Measurements from ENCODE around the gene STAP2.
A peak's percentile ranks its signal among the peaks of the same experiment; 100 is the strongest.

The STAP2 gene

DNA sequence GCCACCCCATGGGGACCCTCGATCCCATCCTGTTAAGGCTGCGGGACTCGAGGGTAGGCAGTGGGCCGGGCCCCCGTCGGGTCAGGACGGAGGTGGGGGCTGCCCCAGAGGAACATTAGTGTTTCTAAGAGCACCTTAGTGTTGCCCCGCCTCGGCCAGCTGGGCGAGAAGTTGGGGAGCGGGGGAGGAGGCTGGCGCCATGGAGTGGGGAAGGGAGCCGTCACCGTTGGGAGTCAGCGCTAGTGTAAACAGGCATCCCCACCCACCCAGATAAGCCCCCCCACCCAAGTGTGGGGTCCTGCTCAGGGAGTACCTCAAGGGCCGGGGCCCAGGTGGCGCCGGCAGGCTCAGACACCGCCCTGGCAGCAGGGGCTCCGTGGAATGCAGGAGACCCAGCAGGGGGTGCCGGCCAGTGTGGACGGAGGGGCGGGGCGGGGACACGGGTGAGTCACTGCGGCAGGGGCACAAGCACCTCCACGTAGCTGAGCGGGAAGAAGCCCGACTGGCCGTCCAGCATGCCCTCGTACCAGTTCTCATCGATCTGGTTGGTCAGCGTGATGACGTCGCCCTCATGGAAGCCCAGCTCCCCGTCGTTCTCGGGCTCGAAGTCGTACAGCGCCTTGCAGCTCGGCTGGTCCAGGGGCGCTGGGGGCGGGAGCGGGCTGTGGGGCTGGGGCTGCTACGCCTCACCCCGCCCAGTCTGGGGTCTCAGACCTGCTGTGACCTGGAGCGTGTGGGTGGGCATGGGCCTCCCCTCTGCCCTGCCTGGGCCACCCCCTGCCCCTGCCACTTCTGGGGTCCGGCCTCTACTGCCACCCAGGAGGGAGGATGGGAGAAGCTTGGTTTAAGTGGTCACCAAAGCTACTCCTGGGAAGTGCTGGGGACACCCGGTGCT lies 22.8 kb upstream of the STAP2 start:
- DNase-seq (ENCODE audit: low read depth) = no peak
- no peaks in the 10 kb centered on the region for H3K9me3 ChIP-seq (ENCODE audit: control insufficient read depth, low read length)
- no peak overlapping the region for H3K9ac ChIP-seq (ENCODE audit: low read length)
- H3K4me3 ChIP-seq (ENCODE audit: low read length) = no peak overlapping the region
- H3K27me3 ChIP-seq (replicated peaks; ENCODE audit: control insufficient read depth, insufficient read depth, low read length) = no peaks in the 10 kb centered on the region
- no peaks in the 10 kb centered on the region for H3K4me1 ChIP-seq (ENCODE audit: control insufficient read depth, insufficient read depth, low read length)
- peaks cover 68% of the 10 kb centered on the region for H3K36me3 ChIP-seq (ENCODE audit: control insufficient read depth, insufficient read depth, low read length, severe bottlenecking)

DNA sequence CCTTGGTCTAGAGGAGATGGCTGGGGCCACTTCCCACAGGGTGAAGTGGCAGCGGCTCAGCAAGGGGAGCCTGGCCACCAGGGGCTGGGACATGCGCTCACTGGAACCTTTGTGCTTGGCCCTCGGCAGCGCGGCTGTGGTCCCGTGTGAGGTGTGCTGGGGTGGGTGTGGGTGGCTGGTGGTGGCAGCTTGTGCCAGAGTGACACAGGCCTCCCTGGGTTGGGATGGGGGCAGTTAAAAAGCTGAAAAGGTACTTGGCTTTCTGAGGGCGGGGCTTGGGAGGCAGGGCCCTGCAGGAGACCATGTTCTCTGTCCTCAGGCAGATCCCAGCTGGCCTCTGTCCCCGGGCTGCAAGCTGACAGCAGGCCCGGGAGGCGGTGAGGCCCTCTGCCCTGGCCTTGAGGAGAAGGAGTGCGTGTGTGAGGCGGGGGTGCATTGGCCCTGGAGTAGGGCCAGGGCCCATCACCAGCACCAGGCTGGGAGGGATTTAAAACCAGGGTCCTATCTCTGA lies 22.1 kb upstream of the STAP2 start:
- Histone ChIP-seq H3K9me3 (ENCODE audit: control insufficient read depth, low read length) (no peaks in the 10 kb centered on the region), H3K4me1 (ENCODE audit: control insufficient read depth, insufficient read depth, low read length) (no peaks in the 10 kb centered on the region), H3K27me3 (replicated peaks; ENCODE audit: control insufficient read depth, insufficient read depth, low read length) (no peaks in the 10 kb centered on the region), H3K36me3 (ENCODE audit: control insufficient read depth, insufficient read depth, low read length, severe bottlenecking) (peaks cover 61% of the 10 kb centered on the region), H3K4me3 (ENCODE audit: low read length) (no peak overlapping the region), H3K9ac (ENCODE audit: low read length) (no peak overlapping the region)
- DNase-seq (ENCODE audit: low read depth) = no peak

DNA sequence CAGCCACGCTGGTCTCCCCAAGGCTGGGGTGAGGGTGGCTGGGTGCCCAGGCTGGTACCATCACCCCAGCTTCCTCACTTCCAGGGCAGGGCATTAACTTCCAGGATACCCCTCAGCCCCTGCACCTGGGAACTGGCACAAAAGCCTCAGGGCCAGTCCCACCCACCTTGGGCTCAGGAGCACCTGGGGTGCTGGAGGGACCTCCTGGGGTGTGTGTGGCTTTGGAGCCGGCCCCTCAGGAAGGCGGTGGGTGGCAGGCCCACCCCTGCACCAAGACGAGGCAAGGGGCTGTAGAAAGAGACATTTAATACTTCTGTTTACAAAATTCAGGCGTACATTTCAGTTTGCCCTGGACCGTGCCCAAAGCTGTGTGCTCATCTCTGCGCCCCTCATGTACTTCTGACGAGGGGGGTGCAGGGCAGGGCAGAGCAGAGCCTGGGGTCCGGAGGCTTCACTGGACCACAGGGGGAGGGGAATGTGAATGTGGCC lies 21.5 kb upstream of the STAP2 start:
- Histone ChIP-seq H3K4me3 (ENCODE audit: low read length) (no peak overlapping the region), H3K36me3 (ENCODE audit: control insufficient read depth, insufficient read depth, low read length, severe bottlenecking) (peaks cover 55% of the 10 kb centered on the region)

DNA sequence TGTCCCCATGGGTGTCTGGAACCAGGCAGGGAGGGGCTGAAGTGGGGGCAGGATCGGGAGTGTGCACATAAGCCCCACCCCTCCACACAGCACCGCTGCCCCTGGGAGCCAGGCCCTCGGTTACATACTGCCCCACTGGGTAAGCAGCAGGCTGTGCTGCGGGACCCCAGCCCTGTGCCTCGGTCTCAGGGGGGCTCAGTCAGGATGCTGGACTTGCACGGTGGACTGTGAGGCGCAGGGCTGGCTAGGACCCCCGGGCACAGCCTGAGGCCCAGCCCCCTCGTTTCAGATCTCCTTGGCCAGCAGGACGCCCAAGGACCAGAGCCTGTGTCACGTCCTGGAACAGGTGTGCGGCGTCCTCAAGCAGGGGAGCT lies 21.0 kb upstream of the STAP2 start:
- no peak overlapping the region for H3K4me3 ChIP-seq (ENCODE audit: low read length)
- no peaks in the 10 kb centered on the region for H3K27me3 ChIP-seq (replicated peaks; ENCODE audit: control insufficient read depth, insufficient read depth, low read length)
- no peaks in the 10 kb centered on the region for H3K9me3 ChIP-seq (ENCODE audit: control insufficient read depth, low read length)
- DNase-seq (ENCODE audit: low read depth) = no peak
- H3K9ac ChIP-seq (ENCODE audit: low read length) = no peak overlapping the region
- no peaks in the 10 kb centered on the region for H3K4me1 ChIP-seq (ENCODE audit: control insufficient read depth, insufficient read depth, low read length)
- H3K36me3 ChIP-seq (ENCODE audit: control insufficient read depth, insufficient read depth, low read length, severe bottlenecking) = peaks cover 52% of the 10 kb centered on the region

More for the DNA sequence above, 21.5 kb upstream of the STAP2 start:
- no peaks in the 10 kb centered on the region for H3K27me3 ChIP-seq (replicated peaks; ENCODE audit: control insufficient read depth, insufficient read depth, low read length)
- no peaks in the 10 kb centered on the region for H3K4me1 ChIP-seq (ENCODE audit: control insufficient read depth, insufficient read depth, low read length)
- H3K9me3 ChIP-seq (ENCODE audit: control insufficient read depth, low read length) = no peaks in the 10 kb centered on the region
- no peak for DNase-seq (ENCODE audit: low read depth)
- H3K9ac ChIP-seq (ENCODE audit: low read length) = no peak overlapping the region

DNA sequence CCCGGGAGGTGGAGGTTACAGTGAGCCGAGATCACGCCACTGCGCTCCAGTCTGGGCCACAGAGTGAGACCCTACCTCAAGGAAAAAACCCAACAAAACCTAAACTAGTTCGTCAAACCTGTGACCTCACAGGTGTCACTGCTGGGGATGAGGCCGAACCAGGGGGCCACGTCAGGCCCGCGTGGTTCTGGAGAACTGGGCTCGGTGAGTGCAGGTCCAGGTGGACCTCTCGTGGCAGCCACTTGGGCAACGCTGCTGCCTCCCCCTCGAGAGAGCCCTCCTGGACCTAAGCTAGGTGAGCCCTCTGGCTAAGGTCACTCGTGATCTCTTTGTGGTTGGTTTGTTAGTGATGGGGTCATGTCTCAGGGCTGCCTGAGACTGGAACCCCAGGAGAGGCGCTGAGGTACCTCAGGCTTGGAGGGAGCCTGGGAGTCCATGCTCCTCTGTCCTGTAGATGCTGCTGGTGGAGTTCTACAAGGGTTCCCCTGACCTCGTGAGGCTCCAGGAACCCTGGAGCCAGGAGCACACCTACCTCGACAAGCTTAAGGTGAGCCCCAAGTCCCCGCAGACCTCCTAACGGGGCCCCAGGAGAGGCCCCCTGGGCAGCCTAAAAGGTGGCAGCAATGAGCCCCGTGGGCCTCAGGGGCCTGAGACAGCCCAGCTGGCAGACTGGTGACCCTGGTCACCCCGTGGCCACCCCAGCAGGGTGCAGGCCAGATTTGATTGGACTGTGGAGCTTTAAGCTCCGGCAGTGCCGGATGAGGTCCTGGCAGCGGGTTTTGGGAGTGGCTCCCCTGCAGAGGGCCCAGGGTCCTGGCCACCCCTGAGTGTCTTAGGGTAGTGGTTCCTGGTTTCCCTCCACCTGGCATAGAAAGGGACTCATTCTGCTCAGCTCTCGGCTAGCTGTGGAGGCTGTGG lies 20.3 kb upstream of the STAP2 start:
- Histone ChIP-seq H3K9me3 (ENCODE audit: control insufficient read depth, low read length) (no peaks in the 10 kb centered on the region), H3K4me3 (ENCODE audit: low read length) (no peak overlapping the region), H3K36me3 (ENCODE audit: control insufficient read depth, insufficient read depth, low read length, severe bottlenecking) (peaks cover 47% of the 10 kb centered on the region), H3K4me1 (ENCODE audit: control insufficient read depth, insufficient read depth, low read length) (no peaks in the 10 kb centered on the region), H3K9ac (ENCODE audit: low read length) (no peak overlapping the region), H3K27me3 (replicated peaks; ENCODE audit: control insufficient read depth, insufficient read depth, low read length) (no peaks in the 10 kb centered on the region)
- no peak for DNase-seq (ENCODE audit: low read depth)

DNA sequence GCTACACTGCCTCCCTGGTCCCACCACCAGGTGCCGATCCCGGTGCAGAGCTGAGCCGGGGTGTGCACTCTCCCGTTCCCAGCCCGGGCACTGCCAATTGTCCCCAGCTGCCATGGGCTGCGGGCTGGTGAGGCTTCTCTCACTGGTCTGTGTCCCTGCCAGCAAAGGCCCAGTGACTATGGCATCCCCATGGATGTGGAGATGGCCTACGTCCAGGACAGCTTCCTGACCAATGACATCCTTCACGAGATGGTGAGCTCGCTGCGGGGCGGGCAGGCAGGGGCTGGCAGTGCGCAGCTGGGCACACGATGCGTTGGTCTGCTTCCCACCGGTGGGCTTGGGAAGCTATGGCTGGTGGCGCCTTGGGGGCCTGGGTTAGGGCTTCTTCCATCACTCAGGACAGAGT lies 19.3 kb upstream of the STAP2 start:
- Histone ChIP-seq H3K4me3 (ENCODE audit: low read length) (no peak overlapping the region), H3K4me1 (ENCODE audit: control insufficient read depth, insufficient read depth, low read length) (no peaks in the 10 kb centered on the region), H3K36me3 (ENCODE audit: control insufficient read depth, insufficient read depth, low read length, severe bottlenecking) (peaks cover 37% of the 10 kb centered on the region), H3K27me3 (replicated peaks; ENCODE audit: control insufficient read depth, insufficient read depth, low read length) (no peaks in the 10 kb centered on the region), H3K9ac (ENCODE audit: low read length) (no peak overlapping the region), H3K9me3 (ENCODE audit: control insufficient read depth, low read length) (no peaks in the 10 kb centered on the region)
- DNase-seq (ENCODE audit: low read depth) = no peak

DNA sequence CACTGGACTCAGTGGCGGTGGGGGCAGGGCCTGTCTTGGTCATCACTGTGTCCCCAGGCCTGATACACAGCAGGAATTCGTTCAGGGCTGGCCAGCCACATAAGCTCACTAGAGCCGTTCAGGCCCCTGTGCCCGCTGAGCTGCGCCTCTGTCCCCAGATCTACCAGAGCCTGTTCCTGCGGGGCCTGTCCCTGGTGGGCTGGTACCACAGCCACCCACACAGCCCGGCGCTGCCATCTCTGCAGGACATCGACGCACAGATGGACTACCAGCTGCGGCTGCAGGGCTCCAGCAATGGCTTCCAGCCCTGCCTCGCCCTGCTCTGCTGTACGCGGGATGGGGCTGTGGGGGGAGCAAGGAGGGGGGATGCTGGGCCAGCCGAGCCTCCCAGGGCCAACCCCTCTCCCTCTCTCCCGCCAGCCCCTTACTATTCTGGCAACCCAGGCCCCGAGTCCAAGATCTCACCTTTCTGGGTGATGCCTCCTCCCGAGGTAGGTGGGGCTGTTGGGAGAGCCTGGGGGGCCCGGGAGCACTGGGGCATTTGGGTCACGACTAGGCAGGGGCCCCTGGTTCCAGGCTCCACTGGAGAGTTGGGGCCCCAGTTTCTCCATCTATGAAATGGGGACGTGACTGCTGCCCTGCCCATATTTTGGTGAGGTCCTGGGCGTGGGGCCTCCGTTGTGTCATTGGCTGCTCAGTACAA lies 18.6 kb upstream of the STAP2 start:
- Histone ChIP-seq H3K36me3 (ENCODE audit: control insufficient read depth, insufficient read depth, low read length, severe bottlenecking) (peaks cover 30% of the 10 kb centered on the region), H3K4me1 (ENCODE audit: control insufficient read depth, insufficient read depth, low read length) (no peaks in the 10 kb centered on the region), H3K4me3 (ENCODE audit: low read length) (no peak overlapping the region), H3K9me3 (ENCODE audit: control insufficient read depth, low read length) (no peaks in the 10 kb centered on the region), H3K9ac (ENCODE audit: low read length) (no peak overlapping the region), H3K27me3 (replicated peaks; ENCODE audit: control insufficient read depth, insufficient read depth, low read length) (no peaks in the 10 kb centered on the region)
- no peak for DNase-seq (ENCODE audit: low read depth)

DNA sequence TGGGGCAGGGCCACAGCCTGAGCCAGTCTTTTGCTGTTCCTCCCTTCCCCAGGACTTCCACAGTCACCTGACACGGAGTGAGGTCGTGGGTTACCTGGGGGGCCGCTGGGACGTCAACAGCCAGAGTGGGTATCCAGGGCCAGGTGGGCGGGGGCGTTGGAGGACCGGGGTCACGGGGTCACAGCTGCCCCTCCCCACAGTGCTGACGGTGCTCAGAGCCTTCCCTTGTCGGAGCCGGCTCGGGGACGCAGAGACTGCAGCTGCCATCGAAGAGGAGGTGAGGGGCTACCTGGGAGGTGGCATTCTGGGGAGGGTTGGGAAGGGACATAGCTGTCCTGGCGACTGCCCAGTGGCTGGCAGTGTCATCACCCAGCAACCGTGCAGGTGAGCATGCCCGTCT lies 16.3 kb upstream of the STAP2 start:
- no peak for DNase-seq (ENCODE audit: low read depth)
- Histone ChIP-seq H3K9ac (ENCODE audit: low read length) (no peak overlapping the region), H3K4me3 (ENCODE audit: low read length) (no peak overlapping the region), H3K36me3 (ENCODE audit: control insufficient read depth, insufficient read depth, low read length, severe bottlenecking) (peaks cover 7% of the 10 kb centered on the region), H3K4me1 (ENCODE audit: control insufficient read depth, insufficient read depth, low read length) (no peaks in the 10 kb centered on the region), H3K27me3 (replicated peaks; ENCODE audit: control insufficient read depth, insufficient read depth, low read length) (no peaks in the 10 kb centered on the region), H3K9me3 (ENCODE audit: control insufficient read depth, low read length) (no peaks in the 10 kb centered on the region)

DNA sequence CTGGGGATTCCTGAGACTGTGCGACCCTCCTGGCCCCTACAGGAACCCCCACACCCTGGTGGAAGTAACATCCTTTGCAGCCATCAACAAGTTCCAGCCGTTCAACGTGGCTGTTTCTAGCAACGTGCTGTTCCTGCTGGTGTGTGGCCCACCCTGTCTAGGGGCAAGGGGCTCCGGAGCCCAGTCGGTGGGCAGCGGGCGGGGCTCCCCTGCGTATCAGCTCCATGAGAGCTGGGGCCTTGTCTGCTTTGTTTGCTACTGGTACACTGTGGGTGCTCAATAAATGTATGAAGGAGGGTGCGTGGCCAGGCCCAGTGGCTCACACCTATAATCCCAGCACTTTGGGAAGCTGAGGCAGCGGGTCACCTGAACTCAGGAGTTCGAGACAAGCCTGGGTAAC lies 15.7 kb upstream of the STAP2 start:
- Histone ChIP-seq H3K27me3 (replicated peaks; ENCODE audit: control insufficient read depth, insufficient read depth, low read length) (no peaks in the 10 kb centered on the region), H3K36me3 (ENCODE audit: control insufficient read depth, insufficient read depth, low read length, severe bottlenecking) (peaks cover 2% of the 10 kb centered on the region), H3K9me3 (ENCODE audit: control insufficient read depth, low read length) (no peaks in the 10 kb centered on the region), H3K9ac (ENCODE audit: low read length) (no peak overlapping the region), H3K4me3 (ENCODE audit: low read length) (no peak overlapping the region), H3K4me1 (ENCODE audit: control insufficient read depth, insufficient read depth, low read length) (no peaks in the 10 kb centered on the region)
- no peak for DNase-seq (ENCODE audit: low read depth)

DNA sequence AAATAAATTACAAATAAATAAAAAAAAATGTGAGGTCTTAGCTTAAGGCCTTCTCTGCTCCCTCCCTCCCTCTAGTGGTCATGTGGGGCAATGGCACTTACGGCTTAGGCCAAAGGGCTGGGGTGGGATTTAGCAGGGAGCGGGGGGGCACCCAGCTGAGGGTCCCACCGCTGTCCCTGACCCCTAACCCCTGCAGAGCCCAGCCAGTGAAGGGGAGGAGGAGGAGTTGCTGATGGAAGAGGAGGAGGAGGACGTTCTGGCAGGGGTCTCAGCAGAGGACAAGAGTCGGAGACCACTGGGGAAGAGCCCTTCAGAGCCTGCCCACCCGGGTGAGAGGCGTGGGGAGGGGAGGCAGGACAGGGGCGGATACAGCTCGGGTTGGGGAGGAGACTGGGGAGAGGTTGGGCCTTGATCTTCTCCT lies 14.1 kb upstream of the STAP2 start:
- no peak overlapping the region for H3K4me3 ChIP-seq (ENCODE audit: low read length)
- no peaks in the 10 kb centered on the region for H3K27me3 ChIP-seq (replicated peaks; ENCODE audit: control insufficient read depth, insufficient read depth, low read length)
- DNase-seq (ENCODE audit: low read depth) = peak; percentile 87
- H3K9me3 ChIP-seq (ENCODE audit: control insufficient read depth, low read length) = no peaks in the 10 kb centered on the region
- H3K4me1 ChIP-seq (ENCODE audit: control insufficient read depth, insufficient read depth, low read length) = no peaks in the 10 kb centered on the region
- H3K9ac ChIP-seq (ENCODE audit: low read length) = no peak overlapping the region
- H3K36me3 ChIP-seq (ENCODE audit: control insufficient read depth, insufficient read depth, low read length, severe bottlenecking) = no peaks in the 10 kb centered on the region
